T-cell (primary cell): Measurements from ENCODE around the gene AQP3. TPM values are rescaled to one million over a fixed set of nuclear protein-coding genes. Genes with fewer than 3 reads are reported as not detected.

Experiments
- ATAC-seq, 4 experiments: fragments of 200-7000 bp in 3 of 4; fragments of 150-1000 bp in 1 of 4; cut with Tn5 transposase; replicated peaks in 1 of 4; 1 replicate in 3 of 4; 2 replicates in 1 of 4; pipeline ENCODE4 v1.10.0; 2021; ENCODE audit warnings: moderate library complexity in 3 of 4, mild to moderate bottlenecking in 2 of 4, moderate number of reproducible peaks in 1 of 4
- CTCF ChIA-PET, 2 donors: fragments of 300-600 bp; sonication (Branson Sonifier 250); formaldehyde crosslinking; loops; one replicate each; lab custom pipeline; 2022; ENCODE audit warnings: antibody characterized with exemption in 2 of 2; lab: Charles Lee
- POLR2A ChIA-PET, 2 donors: fragments of 300-600 bp; sonication (Branson Sonifier 250); formaldehyde crosslinking; loops; one replicate each; lab custom pipeline; 2022; ENCODE audit warnings: antibody characterized with exemption in 2 of 2; lab: Charles Lee
- DNase-seq, 35 experiments: peaks; one replicate each; pipeline versions ENCODE4 v3.0.0 to v3.0.0-alpha.2; 2013 to 2023
- H3K27ac ChIP-seq: one replicate; pipeline ENCODE4 v1.5.1; 2013; ENCODE audit warnings: low read length
- H3K27me3 ChIP-seq, 2 experiments: replicated peaks in 1 of 2; 1 replicate in 1 of 2; 2 replicates in 1 of 2; pipeline versions ENCODE4 v1.6.1 to v1.7.0; 2013; ENCODE audit warnings: low read length in 1 of 2, mixed read lengths in 1 of 2; ENCODE audit not compliant: control insufficient read depth in 2 of 2, insufficient read depth in 2 of 2; ENCODE audit errors: extremely low read depth in 1 of 2
- H3K36me3 ChIP-seq, 2 donors: 1 replicate in 1 of 2; 2 replicates in 1 of 2; pipeline versions ENCODE4 v1.6.1 to v1.7.0; 2013; ENCODE audit warnings: low read length in 1 of 2; ENCODE audit not compliant: control insufficient read depth in 2 of 2, insufficient read depth in 1 of 2; ENCODE audit errors: extremely low read depth in 1 of 2
- H3K4me1 ChIP-seq, 2 experiments: 1 replicate in 1 of 2; 2 replicates in 1 of 2; pipeline versions ENCODE4 v1.6.1 to v1.7.0; 2013; ENCODE audit warnings: low read length in 2 of 2, mixed read lengths in 1 of 2; ENCODE audit not compliant: insufficient read depth in 2 of 2, control insufficient read depth in 1 of 2; ENCODE audit errors: extremely low read depth in 1 of 2
- H3K4me3 ChIP-seq, 2 donors: 1 replicate in 1 of 2; 2 replicates in 1 of 2; pipeline versions ENCODE4 v1.5.1 to v1.7.0; 2013; ENCODE audit warnings: mild to moderate bottlenecking in 2 of 2, low read length in 1 of 2, moderate library complexity in 1 of 2; ENCODE audit not compliant: control insufficient read depth in 1 of 2; ENCODE audit errors: extremely low read depth in 1 of 2
- H3K9me3 ChIP-seq: 2 replicates; pipeline ENCODE4 v1.7.0; 2013
- H3K27ac Mint-ChIP-seq, 2 donors: one replicate each; pipeline ENCODE4 v1.8.0; 2020 to 2021; ENCODE audit warnings: mild to moderate bottlenecking in 2 of 2, mixed read lengths in 2 of 2
- H3K27me3 Mint-ChIP-seq, 2 donors: one replicate each; pipeline ENCODE4 v1.8.0; 2021 to 2022; ENCODE audit warnings: mixed read lengths in 2 of 2
- H3K36me3 Mint-ChIP-seq: one replicate; pipeline ENCODE4 v1.8.0; 2021; ENCODE audit warnings: mixed read lengths
- H3K4me1 Mint-ChIP-seq, 3 donors: one replicate each; pipeline ENCODE4 v1.8.0; 2020 to 2022; ENCODE audit warnings: mixed read lengths in 3 of 3, mild to moderate bottlenecking in 1 of 3
- H3K4me3 Mint-ChIP-seq, 3 donors: one replicate each; pipeline ENCODE4 v1.8.0; 2020 to 2022; ENCODE audit warnings: mild to moderate bottlenecking in 3 of 3, mixed read lengths in 3 of 3, moderate library complexity in 3 of 3
- H3K9me3 Mint-ChIP-seq, 3 donors: one replicate each; pipeline ENCODE4 v1.8.0; 2020 to 2022; ENCODE audit warnings: mixed read lengths in 3 of 3
- WGBS: methylation state at CpG from one replicate; pipeline ENCODE4 v1.1.5; 2013; ENCODE audit warnings: missing lambda C conversion rate; ENCODE audit not compliant: insufficient coverage; 5-methylcytosine and 5-hydroxymethylcytosine counted together
- total RNA-seq, 35 experiments: library from RNA in 6 of 35; stranded (reverse) in 6 of 35; fragments of 120-200 nt in 1 of 35; gene quantifications; one replicate each; pipeline versions ENCODE4 v1.2.1 to v1.2.4 and lab custom pipeline; 2013 to 2026

AQP3 gene
- total RNA-seq, 5 donors from 2014 or later (not counting 1 experiment from before 2014, with no cell fraction given), result 85.7 to 130 (median 111) TPM

DNA sequence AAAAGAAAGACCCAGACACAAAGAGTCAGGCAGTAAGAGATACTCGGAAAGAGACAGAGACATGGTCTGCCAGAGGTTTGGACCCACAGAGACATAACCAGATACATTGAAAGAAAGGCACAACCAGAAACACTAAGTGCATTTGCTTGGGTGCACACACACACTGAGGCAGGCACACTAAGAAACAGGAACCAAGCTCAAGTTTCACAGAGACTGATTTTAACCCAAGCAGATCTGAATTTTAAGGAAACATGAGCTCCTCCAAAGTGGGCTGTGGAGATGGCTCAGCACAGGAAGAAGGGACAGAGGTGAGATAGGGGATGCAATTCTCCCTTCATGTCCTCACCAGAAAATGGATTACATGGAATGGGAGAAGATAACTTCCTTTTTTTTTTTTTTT lies 9.5 kb downstream of the AQP3 start:
- POLR2A ChIA-PET, result interaction anchor here in 1 of 2 donors (0.7 kb wide), 1 partner anchor 88 kb away, joined by 4 read pairs; no protein-coding TSS in a partner anchor
- peak overlapping the region; percentile 36 to 76 for H3K27ac Mint-ChIP-seq

DNA sequence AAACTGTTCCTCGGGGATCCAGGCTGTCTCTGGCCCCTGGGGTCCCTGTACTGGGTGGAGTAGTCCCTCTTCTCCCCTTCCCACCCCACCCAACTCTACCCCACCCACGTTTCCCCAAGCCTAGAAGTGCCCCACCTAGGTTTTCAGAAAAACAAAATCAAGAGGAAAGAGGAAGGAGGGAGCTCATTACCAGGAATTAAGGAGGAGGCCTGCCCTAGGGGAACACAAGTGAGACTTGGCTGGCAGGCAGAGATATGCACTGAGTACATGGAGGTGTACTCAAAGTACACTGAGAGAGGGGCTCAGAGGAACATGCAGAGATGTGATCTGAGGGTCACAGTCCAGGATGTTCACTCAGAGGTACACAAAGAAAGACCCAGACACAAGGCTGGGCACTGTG lies 10.2 kb downstream of the AQP3 start:
- POLR2A ChIA-PET, result interaction anchor here in 1 of 2 donors (0.6 kb wide), 1 partner anchor 47 kb away, joined by 4 read pairs; no protein-coding TSS in a partner anchor
- H3K27ac ChIP-seq, result no peak overlapping the region

More for the DNA sequence above, 9.5 kb downstream of the AQP3 start:
- no peak for DNase-seq
- no peaks in the 10 kb centered on the region for H3K27me3 Mint-ChIP-seq
- H3K4me1 Mint-ChIP-seq, result peaks cover 9 to 31% (median 15%) of the 10 kb centered on the region in 3 donors
- H3K36me3 Mint-ChIP-seq, result peaks cover 23% of the 10 kb centered on the region
- no peak overlapping the region for H3K4me3 ChIP-seq
- no peak overlapping the region for H3K4me3 Mint-ChIP-seq
- peaks cover 0 to 4% of the 10 kb centered on the region in 2 experiments for H3K4me1 ChIP-seq
- CTCF ChIA-PET, result interaction anchor here (0.8 to 1.4 kb wide), 2 partner anchors 18 to 151 kb away, joined by 3 to 5 read pairs; no protein-coding TSS in a partner anchor
- no peak overlapping the region for H3K27ac ChIP-seq
- no peak for ATAC-seq
- peaks cover 17 to 22% of the 10 kb centered on the region in 2 donors for H3K36me3 ChIP-seq
- H3K9me3 ChIP-seq, result no peaks in the 10 kb centered on the region
- no peaks in the 10 kb centered on the region for H3K9me3 Mint-ChIP-seq
- 100% methylated on average over 1 of the region's 1 CpG for WGBS
- H3K27me3 ChIP-seq, result no peaks in the 10 kb centered on the region

DNA sequence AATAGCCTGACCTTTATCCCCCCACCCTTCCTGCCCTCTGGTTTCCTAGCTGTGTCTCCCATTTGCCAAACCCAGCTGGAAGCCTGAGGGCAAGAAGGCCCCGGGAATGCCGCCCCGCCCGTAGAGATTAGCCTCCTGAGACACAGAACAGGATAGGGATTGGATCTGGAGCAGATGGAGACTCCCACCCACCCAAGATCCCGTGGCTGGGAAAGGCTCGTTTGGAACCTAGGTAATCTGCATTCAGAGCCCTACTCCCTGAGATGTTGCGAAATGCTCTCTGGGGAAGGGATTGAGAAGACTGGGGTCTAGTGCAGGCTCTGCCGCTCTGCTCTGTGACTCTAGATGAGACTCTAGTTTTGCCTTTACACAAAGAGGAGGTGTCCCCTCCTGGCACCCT lies 10.9 kb downstream of the AQP3 start:
- Mint-ChIP-seq H3K9me3 (no peaks in the 10 kb centered on the region), H3K4me3 (no peak overlapping the region), H3K27me3 (no peaks in the 10 kb centered on the region), H3K27ac (no peak overlapping the region), H3K36me3 (peaks cover 14% of the 10 kb centered on the region), H3K4me1 (peaks cover 9 to 28% (median 13%) of the 10 kb centered on the region in 3 donors)
- Histone ChIP-seq H3K4me3 (no peak overlapping the region), H3K4me1 (no peaks in the 10 kb centered on the region), H3K9me3 (no peaks in the 10 kb centered on the region), H3K27me3 (no peaks in the 10 kb centered on the region), H3K27ac (no peak overlapping the region), H3K36me3 (peaks cover 5 to 8% of the 10 kb centered on the region in 2 donors)
- ChIA-PET POLR2A (interaction anchor here in 1 of 2 donors (0.5 kb wide), 1 partner anchor 9 kb away, joined by 7 read pairs; no protein-coding TSS in a partner anchor), CTCF (no interaction called here)
- DNase-seq, result no peak
- no CpG with 5 or more reads among the region's 8 CpGs for WGBS
- no peak for ATAC-seq

More for the DNA sequence above, 10.2 kb downstream of the AQP3 start:
- peaks cover 9 to 28% (median 12%) of the 10 kb centered on the region in 3 donors for H3K4me1 Mint-ChIP-seq
- H3K9me3 Mint-ChIP-seq, result no peaks in the 10 kb centered on the region
- Histone ChIP-seq H3K9me3 (no peaks in the 10 kb centered on the region), H3K36me3 (peaks cover 13 to 16% of the 10 kb centered on the region in 2 donors), H3K27me3 (no peaks in the 10 kb centered on the region), H3K4me1 (no peaks in the 10 kb centered on the region), H3K4me3 (no peak overlapping the region)
- H3K36me3 Mint-ChIP-seq, result peaks cover 20% of the 10 kb centered on the region
- WGBS, result no CpG with 5 or more reads among the region's 2 CpGs
- peak overlapping the region in 1 of 2 donors; percentile 55 for H3K27ac Mint-ChIP-seq
- H3K27me3 Mint-ChIP-seq, result no peaks in the 10 kb centered on the region
- no peak overlapping the region for H3K4me3 Mint-ChIP-seq
- ATAC-seq (no peak), DNase-seq (no peak)
- CTCF ChIA-PET, result interaction anchor here (0.5 to 1.4 kb wide), 3 partner anchors 17 to 444 kb away, joined by 3 to 5 read pairs (median 3); no protein-coding TSS in a partner anchor

DNA sequence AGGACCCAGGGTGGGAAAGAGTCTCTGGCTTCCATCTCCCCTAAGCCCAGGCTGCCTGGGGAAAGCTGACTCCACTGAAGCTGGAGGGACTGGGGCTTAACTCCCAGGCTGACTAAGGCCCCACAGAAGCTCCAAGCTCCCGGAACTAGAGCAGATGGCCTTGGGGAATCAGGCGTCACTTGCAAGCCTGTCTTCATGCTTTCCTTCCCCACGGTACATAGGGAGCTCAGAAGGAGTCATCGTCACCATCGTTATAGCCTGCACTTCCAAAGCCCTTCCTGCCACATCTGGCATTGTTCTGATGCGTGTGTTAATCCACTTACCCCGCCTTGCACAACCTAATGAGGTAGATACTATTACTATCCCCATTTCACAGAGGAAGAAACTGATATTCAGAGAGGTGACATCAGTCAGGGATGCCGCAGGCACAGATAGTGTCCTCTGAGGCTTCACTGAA lies 11.5 kb downstream of the AQP3 start:
- Mint-ChIP-seq H3K4me3 (no peak overlapping the region), H3K4me1 (peaks cover 9 to 26% (median 13%) of the 10 kb centered on the region in 3 donors), H3K27ac (no peak overlapping the region), H3K36me3 (peaks cover 10% of the 10 kb centered on the region), H3K9me3 (no peaks in the 10 kb centered on the region), H3K27me3 (no peaks in the 10 kb centered on the region)
- ChIA-PET CTCF (no interaction called here), POLR2A (interaction anchor here in 1 of 2 donors (0.5 kb wide), 1 partner anchor 8 kb away, joined by 7 read pairs; no protein-coding TSS in a partner anchor)
- H3K27me3 ChIP-seq, result no peaks in the 10 kb centered on the region
- H3K36me3 ChIP-seq, result peaks cover 3 to 5% of the 10 kb centered on the region in 2 donors
- WGBS, result 96% methylated on average over 3 of the region's 8 CpGs
- H3K4me3 ChIP-seq, result no peak overlapping the region
- ATAC-seq, result no peak
- H3K4me1 ChIP-seq, result no peaks in the 10 kb centered on the region
- H3K27ac ChIP-seq, result no peak overlapping the region
- H3K9me3 ChIP-seq, result no peaks in the 10 kb centered on the region
- DNase-seq, result no peak

DNA sequence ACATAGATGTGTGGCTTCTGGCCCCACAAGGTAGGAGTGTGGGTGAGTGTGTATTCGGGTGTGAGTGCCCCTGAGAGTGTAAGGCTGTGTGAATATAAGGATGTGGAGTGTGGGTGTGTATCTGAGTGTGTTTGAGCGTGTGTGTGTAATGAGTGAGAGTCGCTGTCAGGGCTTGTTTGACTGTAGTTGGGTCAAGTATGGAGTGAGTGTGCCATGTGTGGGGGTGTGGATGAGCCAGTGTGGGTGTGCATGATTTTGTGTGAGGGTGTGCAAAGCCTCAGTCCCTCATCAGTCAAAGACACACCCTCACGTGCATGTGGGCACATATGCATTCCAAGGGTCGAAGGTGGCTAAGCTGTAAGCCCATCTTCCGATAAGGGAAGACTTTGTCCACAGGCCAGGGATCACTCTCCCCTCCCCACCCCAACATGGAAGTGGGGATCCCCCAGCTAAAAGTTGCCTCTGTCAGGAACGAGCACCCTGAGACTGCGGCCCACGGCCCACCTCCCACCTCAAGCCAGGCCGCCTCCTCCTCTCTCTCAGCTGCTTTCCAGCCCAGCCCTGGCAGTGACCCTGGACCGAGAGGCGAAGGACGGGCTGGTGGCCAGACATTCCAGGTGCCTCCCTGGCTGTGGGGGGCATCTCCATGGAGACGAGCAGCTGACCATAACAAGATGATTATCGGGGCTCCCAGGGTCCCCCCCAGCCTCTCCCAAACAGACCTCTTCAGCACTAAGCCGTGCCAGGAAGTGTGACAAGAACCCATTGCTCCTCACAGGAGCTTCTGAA lies 12.9 kb downstream of the AQP3 start:
- Mint-ChIP-seq H3K9me3 (no peaks in the 10 kb centered on the region), H3K4me1 (peaks cover 0 to 14% (median 9%) of the 10 kb centered on the region in 3 donors), H3K27ac (no peak overlapping the region), H3K4me3 (no peak overlapping the region), H3K27me3 (no peaks in the 10 kb centered on the region), H3K36me3 (no peaks in the 10 kb centered on the region)
- no peak for DNase-seq
- 79% methylated on average over 14 of the region's 16 CpGs for WGBS
- Histone ChIP-seq H3K9me3 (no peaks in the 10 kb centered on the region), H3K27ac (no peak overlapping the region), H3K4me3 (no peak overlapping the region), H3K4me1 (no peaks in the 10 kb centered on the region), H3K27me3 (no peaks in the 10 kb centered on the region), H3K36me3 (no peaks in the 10 kb centered on the region)
- no peak for ATAC-seq
- CTCF ChIA-PET, result interaction anchor here in 1 of 2 donors (1.2 kb wide), 1 partner anchor 32 kb away, joined by 5 read pairs; no protein-coding TSS in a partner anchor
- POLR2A ChIA-PET, result no interaction called here

DNA sequence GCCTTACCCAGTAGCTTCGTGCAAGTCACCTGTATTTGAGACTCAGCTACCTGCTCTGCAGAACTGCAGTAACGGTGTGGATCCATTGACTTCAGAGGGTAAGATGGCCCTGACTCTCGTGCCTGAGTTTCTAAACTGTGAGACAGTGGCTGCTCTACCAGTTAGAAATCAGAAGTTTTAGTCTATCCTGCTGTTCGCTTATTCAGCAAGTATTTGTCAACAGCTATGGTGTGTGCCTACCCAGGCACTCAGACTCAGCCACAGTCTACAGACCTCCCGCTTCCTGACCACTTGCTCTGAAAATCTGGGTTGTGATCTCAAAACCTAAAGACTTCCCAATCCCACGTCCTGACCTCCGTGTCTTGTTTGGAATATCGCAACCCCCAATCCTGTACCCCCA lies 13.5 kb downstream of the AQP3 start:
- Mint-ChIP-seq H3K9me3 (no peaks in the 10 kb centered on the region), H3K4me3 (no peak overlapping the region), H3K27ac (no peak overlapping the region), H3K4me1 (peaks cover 0 to 14% (median 9%) of the 10 kb centered on the region in 3 donors), H3K27me3 (no peaks in the 10 kb centered on the region), H3K36me3 (no peaks in the 10 kb centered on the region)
- DNase-seq, result no peak
- Histone ChIP-seq H3K36me3 (no peaks in the 10 kb centered on the region), H3K27me3 (no peaks in the 10 kb centered on the region), H3K4me1 (no peaks in the 10 kb centered on the region), H3K27ac (no peak overlapping the region), H3K9me3 (no peaks in the 10 kb centered on the region), H3K4me3 (no peak overlapping the region)
- WGBS, result 82% methylated on average over 7 of the region's 8 CpGs
- ATAC-seq, result no peak
- POLR2A ChIA-PET, result no interaction called here
- CTCF ChIA-PET, result interaction anchor here (0.6 to 1.2 kb wide), 3 partner anchors 19 to 176 kb away, joined by 3 to 5 read pairs (median 3); no protein-coding TSS in a partner anchor
